H1 (cell line): ENCODE measurements around the gene CIC. TPM values are rescaled to one million over a fixed set of nuclear protein-coding genes. Genes with fewer than 3 reads are reported as not detected.

ENCODE experiments used
- BRCA1 ChIP-seq: IDR thresholded peaks from 2 replicates; pipeline ENCODE4 v1.6.1; 2012; ENCODE audit warnings: low read depth, low read length, improper control_type of control experiment
- CHD7 ChIP-seq: fragments of 300-600 bp; sonication (generic); IDR thresholded peaks from 2 replicates; pipeline ENCODE4 v1.7.1; 2012; ENCODE audit warnings: low read length, moderate library complexity, mild to moderate bottlenecking, inconsistent platforms; ENCODE audit not compliant: insufficient replicate concordance
- E2F6 ChIP-seq: IDR thresholded peaks from 2 replicates; pipeline ENCODE4 v1.6.1; 2012; ENCODE audit warnings: inconsistent platforms
- EP300 ChIP-seq, 2 experiments: IDR thresholded peaks; 1 replicate in 1 of 2; 2 replicates in 1 of 2; pipeline ENCODE4 v1.6.1; 2011 to 2012; ENCODE audit warnings: low read depth in 2 of 2, low read length in 2 of 2, mild to moderate bottlenecking in 2 of 2, borderline replicate concordance in 1 of 2, inconsistent platforms in 1 of 2, moderate library complexity in 1 of 2
- HDAC6 ChIP-seq: IDR thresholded peaks from one replicate; pipeline ENCODE4 v1.7.1; 2012; ENCODE audit warnings: low read depth, mild to moderate bottlenecking, inconsistent platforms, low read length, moderate library complexity
- POLR2AphosphoS5 ChIP-seq: IDR thresholded peaks from 2 replicates; pipeline ENCODE4 v1.6.1; 2011; ENCODE audit warnings: low read depth, low read length
- RFX5 ChIP-seq: IDR thresholded peaks from 2 replicates; pipeline ENCODE4 v1.6.1; 2011; ENCODE audit warnings: low read depth, low read length, improper control_type of control experiment, borderline replicate concordance
- RXRA ChIP-seq: IDR thresholded peaks from 2 replicates; pipeline ENCODE4 v1.6.1; 2011; ENCODE audit warnings: low read depth, mild to moderate bottlenecking, low read length, moderate library complexity; ENCODE audit not compliant: insufficient read depth
- SIN3A ChIP-seq, 2 experiments: IDR thresholded peaks in 1 of 2; conservative IDR thresholded peaks in 1 of 2; 2 replicates each; pipeline ENCODE4 v1.6.1; 2011 to 2012; ENCODE audit warnings: low read length in 2 of 2, improper control_type of control experiment in 1 of 2, low read depth in 1 of 2, mild to moderate bottlenecking in 1 of 2
- SRF ChIP-seq: IDR thresholded peaks from 2 replicates; pipeline ENCODE4 v1.6.1; 2011; ENCODE audit warnings: mild to moderate bottlenecking, low read depth, low read length, moderate library complexity
- TEAD4 ChIP-seq: IDR thresholded peaks from 2 replicates; pipeline ENCODE4 v1.6.1; 2012; ENCODE audit warnings: low read depth, low read length, inconsistent platforms, mixed read lengths
- polyA plus RNA-seq, 7 experiments: library from polyadenylated mRNA; depleted of rRNA in 3 of 7; stranded (reverse) in 5 of 7; unstranded in 2 of 7; fragments of >200 nt in 5 of 7; fragments of 200-250 nt in 2 of 7; gene quantifications; 1 replicate in 5 of 7; 2 replicates in 1 of 7; 4 replicates in 1 of 7; pipeline versions ENCODE4 v1.2.1 to v1.2.3, GENCODE V29; 2011 to 2013; ENCODE audit warnings: missing spikeins in 2 of 7, mixed read lengths in 2 of 7
- total RNA-seq: library from RNA; stranded (reverse); fragmentation: NEBNext Ultra II Directional; extraction: Animal tissue kit (Norgen Biotek cat#: 25700); gene quantifications from 2 replicates; pipeline ENCODE4 v1.2.1, GENCODE V29; 2021

Gene CIC
- total and polyA plus RNA-seq, 2 of the 8 experiments (the other 6 are each of a cell fraction or from before 2014, with no cell fraction given), result 13.2 to 43.6 TPM

- TF ChIP-seq CHD7, result no peak
- TF ChIP-seq SRF, result no peak
- no peak for TF ChIP-seq BRCA1
- no peak for TF ChIP-seq RFX5
- no peak for TF ChIP-seq HDAC6
- no peak for TF ChIP-seq EP300 (IDR thresholded peaks at IDR 0.05; ENCODE audit: borderline replicate concordance in 1 of 2, low read depth in 2 of 2, low read length in 2 of 2)
- no peak for TF ChIP-seq E2F6
- TF ChIP-seq RXRA, result no peak
- no peak for TF ChIP-seq TEAD4
- no peak for TF ChIP-seq SIN3A (conservative IDR thresholded peaks at IDR 0.05 in 1 of 2, IDR thresholded peaks at IDR 0.05 in 1 of 2; ENCODE audit: low read depth in 1 of 2, low read length in 2 of 2)
- no peak for TF ChIP-seq POLR2AphosphoS5
Observed at GRCh38 chr19:42229855-42230351, 39.1 kb upstream of the CIC start (continued).
